Tibial nerve (tissue), 4 donors: ENCODE data around the gene C12orf57.

Experiments used
- CTCF ChIP-seq, 5 experiments: fragments of 200-600 bp in 3 of 5; fragments of 450-650 bp in 2 of 5; sonication (generic) in 3 of 5; IDR thresholded peaks; one replicate each; pipeline ENCODE4 v1.5.1; 2016 to 2019; ENCODE audit warnings: antibody characterized with exemption in 5 of 5, mild to moderate bottlenecking in 3 of 5, moderate library complexity in 2 of 5
- EP300 ChIP-seq, 2 donors: sonication (generic); formaldehyde crosslinking; IDR thresholded peaks; one replicate each; pipeline ENCODE4 v1.6.1; 2017; ENCODE audit warnings: antibody characterized with exemption in 2 of 2, mild to moderate bottlenecking in 1 of 2
- POLR2A ChIP-seq, 2 donors: fragments of 450-650 bp; IDR thresholded peaks; one replicate each; pipeline ENCODE4 v1.6.1; 2017; ENCODE audit warnings: antibody characterized with exemption in 2 of 2, mild to moderate bottlenecking in 2 of 2, moderate library complexity in 2 of 2

GRCh38 chr12:6956021-6956727 is 12.4 kb downstream of the C12orf57 start:
- TF ChIP-seq CTCF (IDR thresholded peaks at IDR 0.05) = no peak
- TF ChIP-seq EP300 (IDR thresholded peaks at IDR 0.05) = no peak
- no peak for TF ChIP-seq POLR2A (IDR thresholded peaks at IDR 0.05)
